Measurements from ENCODE around the gene PHLPP1.

GRCh38 chr18:62839874-62840713 lies 124.8 kb downstream of the PHLPP1 start:
- TF ChIP-seq REST (IDR thresholded peaks at IDR 0.05; ENCODE audit: low read depth) (no peak), EP300 (IDR thresholded peaks at IDR 0.05; ENCODE audit: borderline replicate concordance) (no peak), MAX (IDR thresholded peaks at IDR 0.05) (no peak), TAF1 (IDR thresholded peaks at IDR 0.05; ENCODE audit: low read depth) (no peak), CREB1 (IDR thresholded peaks at IDR 0.05; ENCODE audit: low read depth) (no peak), TCF12 (IDR thresholded peaks at IDR 0.05; ENCODE audit: low read depth) (no peak), USF1 (IDR thresholded peaks at IDR 0.05) (no peak), RAD21 (IDR thresholded peaks at IDR 0.05; ENCODE audit: low read depth) (no peak)
